ENCODE results near the gene HLA-B.

Gene HLA-B

DNA sequence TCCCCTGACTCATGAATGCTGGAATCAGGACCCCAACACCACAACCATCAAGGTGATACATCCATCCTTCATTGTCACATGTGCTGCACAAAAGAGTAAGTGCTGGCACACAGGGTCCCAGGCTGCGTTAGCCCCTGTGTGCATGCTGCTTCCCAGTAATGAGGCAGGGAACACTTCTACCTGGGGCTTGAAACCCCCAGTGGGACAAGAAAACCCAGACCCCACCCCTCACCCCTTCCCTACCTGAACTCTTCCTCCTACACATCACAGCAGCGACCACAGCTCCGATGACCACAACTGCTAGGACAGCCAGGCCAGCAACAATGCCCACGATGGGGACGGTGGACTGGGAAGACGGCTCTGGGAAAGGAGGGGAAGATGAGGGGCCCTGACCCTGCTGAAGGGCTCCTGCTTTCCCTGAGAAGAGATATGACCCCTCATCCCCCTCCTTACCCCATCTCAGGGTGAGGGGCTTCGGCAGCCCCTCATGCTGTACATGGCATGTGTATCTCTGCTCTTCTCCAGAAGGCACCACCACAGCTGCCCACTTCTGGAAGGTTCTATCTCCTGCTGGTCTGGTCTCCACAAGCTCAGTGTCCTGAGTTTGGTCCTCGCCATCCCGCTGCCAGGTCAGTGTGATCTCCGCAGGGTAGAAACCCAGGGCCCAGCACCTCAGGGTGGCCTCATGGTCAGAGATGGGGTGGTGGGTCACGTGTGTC lies 2.0 kb downstream of the HLA-B start:
- no peak overlapping the region for H3K4me3 ChIP-seq (ENCODE audit: low read depth, low read length)
- no peak for DNase-seq (ENCODE audit: low read depth)

DNA sequence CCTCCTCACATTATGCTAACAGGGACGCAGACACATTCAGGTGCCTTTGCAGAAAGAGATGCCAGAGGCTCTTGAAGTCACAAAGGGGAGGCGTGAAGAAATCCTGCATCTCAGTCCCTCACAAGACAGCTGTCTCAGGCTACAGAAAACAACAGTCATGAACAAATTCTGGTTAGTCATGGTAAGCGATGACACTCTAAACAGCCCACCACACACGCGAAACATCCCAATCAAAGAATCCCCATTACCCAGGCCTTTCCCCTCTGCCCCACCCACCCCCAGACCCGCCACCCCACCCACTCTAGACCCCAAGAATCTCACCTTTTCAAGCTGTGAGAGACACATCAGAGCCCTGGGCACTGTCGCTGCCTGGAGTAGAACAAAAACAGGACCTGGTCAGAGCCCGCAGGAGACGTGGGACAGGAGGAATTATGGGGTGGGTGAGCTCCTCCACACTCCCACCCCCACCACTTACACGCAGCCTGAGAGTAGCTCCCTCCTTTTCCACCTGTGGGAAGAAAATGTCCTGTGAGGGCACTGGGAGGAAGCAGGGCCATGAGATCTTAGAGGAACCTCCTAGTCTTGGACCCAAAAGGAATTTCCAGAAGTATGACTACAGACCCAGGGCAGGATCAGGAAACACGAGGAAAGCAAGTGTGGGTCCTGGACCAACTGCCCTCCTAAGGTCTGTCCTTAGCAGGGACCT lies 2.7 kb downstream of the HLA-B start:
- DNase-seq (ENCODE audit: low read depth) = no peak
- no peak overlapping the region for H3K4me3 ChIP-seq (ENCODE audit: low read depth, low read length)

DNA sequence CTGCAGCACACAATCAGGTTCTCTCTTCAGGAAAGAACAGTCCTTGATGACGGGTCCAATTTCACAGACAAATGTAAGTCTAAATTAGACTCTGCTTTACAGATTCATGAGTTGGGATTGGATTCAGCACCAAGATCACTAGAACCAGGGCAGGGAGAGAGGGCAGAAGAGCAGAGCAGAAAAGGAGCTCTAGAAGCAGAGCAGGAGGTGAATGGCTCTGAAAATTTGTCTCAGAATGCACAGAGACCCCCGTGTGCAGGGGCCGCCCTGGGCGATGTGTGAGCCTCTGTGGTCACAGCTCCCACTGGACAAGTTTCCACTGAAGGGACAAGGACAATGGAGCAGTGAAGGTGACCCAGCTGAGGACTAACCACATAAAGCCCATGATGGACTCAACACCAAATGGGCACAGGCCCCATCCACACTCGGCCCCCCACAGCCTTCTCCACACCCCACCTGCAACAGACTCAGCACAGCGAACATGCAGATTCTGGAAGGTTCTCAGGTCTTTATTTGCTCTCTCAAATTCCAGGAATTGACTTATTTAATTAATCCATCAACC lies 3.5 kb downstream of the HLA-B start:
- no peak overlapping the region for H3K4me3 ChIP-seq (ENCODE audit: low read depth, low read length)
- no peak for DNase-seq (ENCODE audit: low read depth)

DNA sequence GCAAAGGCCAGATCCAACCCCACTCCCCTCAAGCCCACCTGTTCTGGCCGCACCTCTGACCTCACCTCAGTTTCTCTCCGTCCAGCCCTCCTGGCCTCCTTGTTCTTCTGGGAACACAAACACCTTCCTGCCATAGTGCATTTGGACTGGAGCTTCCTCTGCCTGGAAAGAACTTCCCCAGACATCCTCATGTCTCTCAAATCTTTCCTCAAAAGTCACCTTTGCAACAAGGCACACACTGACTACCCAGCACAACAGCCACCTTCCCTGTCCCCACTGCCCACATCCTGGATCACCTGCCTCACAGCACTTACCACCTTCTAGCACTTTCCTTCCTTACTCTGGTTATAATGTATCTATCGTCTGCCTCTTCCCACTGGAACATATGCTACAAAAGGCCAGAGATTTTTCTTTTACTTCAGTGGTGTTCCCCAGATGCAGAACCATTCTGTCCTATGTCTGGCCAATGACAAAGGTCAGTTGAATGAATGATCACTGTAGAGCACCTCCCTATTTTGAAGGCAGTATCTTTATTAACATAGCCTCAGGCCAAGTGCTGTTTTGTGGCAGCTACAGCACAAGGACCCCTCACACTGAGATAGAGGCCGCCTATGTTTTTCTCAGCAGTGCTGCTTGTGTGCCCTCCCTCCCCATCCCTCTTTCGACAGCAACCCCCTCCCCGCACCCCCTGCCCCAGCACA lies 4.1 kb downstream of the HLA-B start:
- H3K4me3 ChIP-seq (ENCODE audit: low read depth, low read length) = no peak overlapping the region
- DNase-seq (ENCODE audit: low read depth) = no peak

DNA sequence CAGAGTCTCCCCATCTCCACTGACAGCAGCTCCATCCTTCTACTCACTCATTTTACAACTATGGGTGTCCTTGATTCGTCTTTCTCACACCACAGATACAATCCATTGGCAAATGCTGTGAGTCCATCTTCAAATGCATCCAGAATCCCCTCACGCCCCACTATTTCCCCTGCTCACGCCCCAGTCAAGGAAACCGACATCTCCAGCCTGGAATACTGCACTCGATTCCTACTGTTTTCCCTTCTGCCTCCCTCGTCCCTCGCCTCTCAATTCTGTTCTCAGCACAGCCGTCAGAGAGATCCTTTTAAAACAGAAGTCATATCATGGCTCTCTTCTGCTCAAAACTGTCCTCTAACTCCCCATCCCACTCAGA lies 4.7 kb downstream of the HLA-B start:
- DNase-seq (ENCODE audit: low read depth) = no peak
- H3K4me3 ChIP-seq (ENCODE audit: low read depth, low read length) = no peak overlapping the region

DNA sequence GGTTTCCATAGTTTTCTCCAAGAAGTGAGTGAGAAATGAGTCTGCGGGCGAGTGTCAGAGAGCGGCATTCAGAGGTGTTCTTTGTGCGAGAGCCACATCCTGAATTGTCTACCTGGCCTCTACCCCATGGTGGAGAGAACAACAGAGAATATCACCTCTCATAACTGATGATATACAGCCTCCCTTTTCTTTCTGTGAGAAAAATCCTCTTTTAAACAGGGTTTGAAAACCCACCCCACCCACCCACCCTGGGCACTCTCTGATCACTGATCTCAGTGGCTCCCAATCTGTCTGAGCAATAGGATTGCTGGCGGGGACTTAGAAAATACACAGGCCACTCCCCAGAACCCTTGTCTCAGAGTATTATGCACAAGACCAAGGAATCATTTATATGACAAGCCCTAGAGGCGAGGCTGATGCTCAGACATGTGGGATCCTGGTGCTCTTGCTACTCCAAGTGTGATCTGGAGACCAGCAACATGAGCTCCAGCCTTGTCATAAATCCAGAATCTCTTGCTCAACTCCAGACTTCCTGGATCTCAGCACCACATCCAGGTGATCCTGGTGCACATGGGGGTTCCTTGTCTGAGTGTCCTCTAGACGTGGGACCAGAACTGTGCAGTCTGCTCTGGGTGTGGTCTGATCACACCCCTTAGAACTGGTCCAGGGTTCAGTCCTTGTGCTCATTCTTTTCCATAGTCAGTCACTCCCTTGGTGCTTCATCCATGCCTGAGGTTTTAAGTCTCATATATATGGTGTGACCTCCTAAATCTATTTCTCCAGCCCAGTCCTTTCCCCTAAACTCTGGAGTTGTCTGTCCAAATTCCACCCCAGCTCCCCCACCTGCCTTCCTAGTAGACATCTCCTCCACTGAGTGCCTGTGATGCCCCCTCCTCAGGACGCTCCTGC lies 5.3 kb downstream of the HLA-B start:
- H3K4me3 ChIP-seq (ENCODE audit: low read depth, low read length) = no peak overlapping the region
- DNase-seq (ENCODE audit: low read depth) = no peak

DNA sequence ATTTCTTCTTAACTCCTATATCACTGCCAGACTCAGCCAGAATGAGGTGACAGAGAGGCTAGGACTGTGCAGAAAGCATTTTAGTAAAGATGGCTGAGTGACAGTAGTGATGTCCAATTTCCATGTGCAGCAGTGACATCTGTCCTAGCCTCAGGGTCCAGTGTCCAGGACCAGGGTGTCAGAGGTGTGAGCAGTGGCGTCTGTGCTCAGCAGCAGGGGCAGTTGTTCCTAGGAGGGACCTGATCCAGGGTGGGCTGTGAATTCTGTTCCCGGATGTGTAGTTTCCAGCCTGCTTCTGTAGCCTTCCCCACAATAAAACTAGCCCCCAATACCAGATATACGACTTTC lies 6.0 kb downstream of the HLA-B start:
- DNase-seq (ENCODE audit: low read depth) = no peak

DNA sequence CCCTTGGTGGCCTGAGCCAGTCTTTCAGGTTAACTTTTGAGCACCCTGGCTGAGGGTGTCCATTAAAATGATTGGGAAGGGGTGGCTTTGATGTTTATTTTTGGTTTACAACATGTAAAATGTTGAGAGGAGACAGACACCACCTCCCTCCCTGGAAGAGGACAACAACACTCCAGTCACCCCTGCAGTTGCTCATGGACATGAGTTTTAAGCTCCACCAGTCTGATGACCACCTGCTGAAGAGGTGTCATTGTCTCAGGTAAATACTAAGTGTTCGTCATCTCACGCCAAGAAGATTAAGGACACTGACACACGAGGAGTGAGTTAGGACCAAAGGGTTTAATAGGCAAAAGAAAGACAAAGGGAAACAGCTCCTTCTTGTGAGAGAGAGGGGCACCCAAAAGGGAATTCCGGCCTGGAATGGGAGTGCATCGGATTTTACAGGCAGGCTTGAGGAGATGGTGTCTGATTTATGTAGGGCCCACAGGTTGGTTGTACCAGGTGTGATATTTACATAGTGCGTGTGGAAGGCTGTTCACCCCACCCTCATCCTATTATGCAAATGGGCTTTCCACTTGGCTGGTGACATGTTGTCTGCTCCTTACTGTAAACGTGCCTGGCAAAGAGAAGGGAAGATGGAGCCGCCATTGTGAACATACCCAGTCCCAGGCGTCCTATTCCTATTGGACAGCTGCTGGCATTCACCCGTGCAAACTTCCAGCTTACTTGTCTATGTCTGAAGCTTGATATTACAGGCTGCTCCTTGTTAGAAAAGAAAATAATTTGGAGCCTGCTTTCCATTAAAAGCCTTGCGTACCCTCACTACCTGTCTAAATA lies 6.6 kb downstream of the HLA-B start:
- DNase-seq (ENCODE audit: low read depth) = no peak
- H3K4me3 ChIP-seq (ENCODE audit: low read depth, low read length) = no peak overlapping the region

More for the DNA sequence above, 6.0 kb downstream of the HLA-B start:
- no peak overlapping the region for H3K4me3 ChIP-seq (ENCODE audit: low read depth, low read length)

DNA sequence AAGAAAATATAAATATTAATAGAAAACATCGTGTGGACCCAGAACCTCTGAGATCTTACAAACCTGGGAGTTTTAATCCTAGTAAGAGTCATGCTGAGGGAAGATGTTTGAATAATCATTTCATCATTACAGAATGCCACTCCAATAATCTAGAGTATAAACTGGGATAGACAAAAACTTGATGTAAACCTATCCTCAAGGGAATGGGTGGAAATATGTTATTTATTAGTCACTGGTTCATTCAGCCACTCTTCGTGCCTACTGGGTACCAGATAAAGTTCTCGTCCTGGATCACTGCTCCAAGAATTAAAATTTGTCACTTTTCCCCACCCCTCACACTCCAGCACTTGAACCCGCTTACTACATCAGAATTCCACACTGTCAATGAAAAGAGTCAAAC lies 7.7 kb downstream of the HLA-B start:
- DNase-seq (ENCODE audit: low read depth) = no peak

DNA sequence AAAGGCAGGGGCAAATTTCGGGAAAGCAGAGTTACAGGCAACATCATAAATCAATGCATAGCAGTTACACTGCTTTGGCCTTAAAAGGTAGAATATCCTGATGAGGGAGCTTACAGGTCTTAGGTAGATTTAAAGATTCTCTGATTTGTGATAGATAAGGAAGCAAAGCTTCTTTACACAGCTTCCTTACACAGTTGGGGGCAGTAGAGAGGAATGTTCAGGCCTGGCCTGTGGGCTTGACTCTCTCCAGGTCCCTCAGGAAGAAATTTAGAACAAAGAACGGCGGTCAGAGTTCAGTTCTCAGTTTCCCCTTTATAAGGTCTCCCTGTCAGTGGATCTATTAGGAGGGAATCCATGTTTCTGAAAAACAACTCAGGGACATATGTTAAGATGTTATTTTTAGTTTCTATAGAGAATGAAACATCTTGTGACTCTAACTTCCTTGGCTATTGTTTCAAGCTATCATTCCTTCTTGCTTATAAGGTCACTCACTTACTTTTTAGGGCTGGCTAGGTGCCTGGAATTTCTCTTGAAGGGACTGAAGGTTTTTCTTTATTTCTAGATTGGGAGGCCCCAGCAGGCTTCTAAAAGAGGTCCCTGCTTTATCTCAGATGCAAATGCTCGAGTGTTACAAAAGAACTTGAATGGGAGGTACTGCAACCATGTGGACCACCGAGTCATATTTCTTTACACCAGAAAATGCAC lies 11.8 kb downstream of the HLA-B start:
- DNase-seq (ENCODE audit: low read depth) = no peak
- no peak overlapping the region for H3K4me3 ChIP-seq (ENCODE audit: low read depth, low read length)

More for the DNA sequence above, 7.7 kb downstream of the HLA-B start:
- H3K4me3 ChIP-seq (ENCODE audit: low read depth, low read length) = no peak overlapping the region

DNA sequence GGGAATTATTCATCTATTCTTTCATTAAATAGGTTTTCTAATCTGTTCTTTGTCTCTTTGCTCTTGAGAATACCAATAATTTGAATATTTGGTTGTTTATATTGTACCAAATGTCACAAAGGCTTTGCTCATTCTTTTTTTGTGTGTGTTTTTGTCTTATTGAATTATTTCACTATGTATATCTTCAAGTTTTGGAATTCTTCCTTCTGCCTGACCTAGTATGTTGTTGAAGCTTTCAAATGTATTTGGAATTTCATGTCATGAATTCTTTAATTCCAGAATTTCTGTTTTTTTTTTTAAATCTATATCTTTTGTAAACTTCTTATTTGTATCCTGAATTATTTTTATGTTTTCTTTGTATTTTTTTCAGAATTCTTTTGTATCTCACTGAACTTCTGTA lies 16.8 kb downstream of the HLA-B start:
- no peak for DNase-seq (ENCODE audit: low read depth)
- H3K4me3 ChIP-seq (ENCODE audit: low read depth, low read length) = no peak overlapping the region

DNA sequence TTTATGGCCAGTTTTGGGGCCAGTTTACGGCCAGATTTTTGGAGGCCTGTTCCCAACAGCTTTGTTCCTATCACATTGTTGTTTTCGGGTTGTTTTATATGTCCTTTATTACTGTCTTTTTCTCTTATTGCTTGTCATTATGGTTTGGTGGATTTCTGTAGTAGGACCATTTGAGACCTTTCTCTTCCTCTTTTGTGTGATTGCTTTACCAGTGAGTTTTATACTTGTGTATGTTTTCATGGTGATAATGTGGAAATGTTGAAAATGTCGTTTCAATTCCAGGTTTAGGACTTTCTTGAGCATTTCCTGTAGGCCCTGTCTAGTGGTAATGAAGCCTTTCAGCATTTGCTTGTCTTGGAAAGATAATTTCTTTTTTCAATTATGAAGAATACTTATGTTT lies 17.8 kb downstream of the HLA-B start:
- H3K4me3 ChIP-seq (ENCODE audit: low read depth, low read length) = no peak overlapping the region
- DNase-seq (ENCODE audit: low read depth) = no peak

DNA sequence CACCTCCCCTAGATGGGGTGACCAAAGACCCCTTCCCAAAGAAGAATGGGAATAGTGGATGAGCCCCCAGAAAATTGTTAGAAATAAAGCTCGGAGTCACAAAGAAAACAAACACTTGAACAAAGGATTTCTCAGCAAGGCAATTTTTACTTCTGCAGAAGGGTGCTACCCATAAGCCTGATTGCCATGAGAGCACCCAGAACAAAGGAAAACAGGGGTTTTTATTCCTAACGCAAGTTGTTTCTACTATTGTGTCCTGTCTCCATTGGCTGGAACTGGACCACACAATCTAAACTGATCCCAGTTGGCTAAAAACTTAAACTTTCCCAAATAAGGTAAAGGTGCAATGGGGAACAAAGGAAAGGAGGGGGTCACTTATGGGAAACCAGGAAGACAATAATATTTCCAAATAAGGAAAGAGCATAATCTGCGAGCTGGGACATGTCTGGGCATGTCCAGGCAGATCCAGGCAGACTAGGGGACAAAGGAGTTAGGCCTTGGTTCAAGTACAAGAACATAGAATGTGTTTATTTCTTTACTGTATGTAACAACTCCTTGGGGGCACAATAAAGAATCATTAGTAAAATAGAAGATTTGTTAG lies 20.0 kb downstream of the HLA-B start:
- DNase-seq (ENCODE audit: low read depth) = no peak

DNA sequence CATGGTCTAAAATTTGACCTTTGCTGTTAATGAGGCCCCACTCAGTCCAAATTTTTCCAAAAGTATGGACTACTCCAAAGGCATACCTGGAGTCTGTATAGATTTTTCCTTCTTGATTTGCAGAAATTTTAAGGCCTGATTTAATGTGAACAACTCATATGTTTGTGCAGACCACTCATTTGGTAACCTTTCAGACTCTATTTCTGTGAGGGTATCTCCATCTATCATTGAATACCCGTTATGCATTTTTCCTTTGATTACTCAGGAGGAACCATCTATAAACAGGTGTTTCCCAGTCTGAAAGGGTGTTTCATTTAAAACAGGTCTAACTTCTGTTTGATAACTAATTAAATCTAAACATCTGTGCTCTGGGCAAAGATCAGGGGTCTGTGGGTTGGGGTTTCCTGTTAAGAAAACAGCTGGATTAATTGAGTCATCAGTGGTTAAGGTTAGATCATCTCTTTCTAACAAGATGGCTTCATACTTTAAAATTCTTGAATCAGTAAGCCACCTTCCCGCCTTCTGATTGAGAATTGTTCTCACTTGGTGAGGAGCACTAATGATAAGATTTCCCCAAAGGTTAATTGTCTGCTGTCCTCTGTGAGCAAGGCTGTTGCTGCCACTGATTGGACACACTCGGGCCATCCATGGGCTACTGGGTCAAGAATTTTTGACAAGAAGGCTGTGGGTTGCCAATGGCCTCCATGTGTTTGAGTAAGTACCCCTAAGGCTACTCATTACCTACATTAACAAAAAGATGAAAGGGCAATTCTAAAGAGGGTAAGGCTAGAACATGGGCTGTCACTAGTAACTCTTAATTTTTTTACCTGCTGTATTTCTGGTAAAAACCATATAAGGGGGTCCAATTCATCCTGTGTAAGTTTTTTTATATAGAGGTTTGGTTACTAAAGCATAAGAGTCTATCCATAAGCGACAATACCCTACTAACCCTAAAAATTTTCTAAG lies 24.1 kb downstream of the HLA-B start:
- H3K4me3 ChIP-seq (ENCODE audit: low read depth, low read length) = no peak overlapping the region
- DNase-seq (ENCODE audit: low read depth) = no peak

More for the DNA sequence above, 20.0 kb downstream of the HLA-B start:
- H3K4me3 ChIP-seq (ENCODE audit: low read depth, low read length) = no peak overlapping the region

DNA sequence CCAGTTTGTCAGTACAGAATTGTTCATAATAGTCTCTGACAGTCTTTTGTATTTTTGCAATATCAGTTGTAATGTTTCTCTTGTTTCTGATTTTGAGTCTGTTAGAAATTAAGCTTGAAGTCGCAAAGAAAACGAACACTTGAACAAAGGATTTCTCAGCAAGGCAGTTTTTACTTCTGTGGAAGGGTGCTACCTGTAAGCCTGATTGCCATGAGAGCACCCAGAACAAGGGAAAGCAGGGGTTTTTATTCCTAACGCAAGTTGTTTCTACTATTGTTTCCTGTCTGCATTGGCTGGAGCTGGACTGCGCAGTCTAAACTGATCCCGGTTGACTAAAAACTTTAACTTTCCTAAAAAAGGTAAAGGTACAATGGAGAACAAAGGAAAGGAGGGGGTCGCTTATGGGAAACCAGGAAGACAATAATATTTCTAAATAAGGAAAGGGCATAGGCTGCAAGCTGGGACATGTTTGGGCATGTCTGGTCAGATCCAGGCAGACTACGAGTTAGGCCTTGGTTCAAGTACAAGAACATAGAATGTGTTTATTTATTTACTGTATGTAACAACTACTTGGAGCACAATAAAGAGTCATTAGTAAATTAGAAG lies 28.5 kb downstream of the HLA-B start:
- DNase-seq (ENCODE audit: low read depth) = no peak
- H3K4me3 ChIP-seq (ENCODE audit: low read depth, low read length) = no peak overlapping the region

DNA sequence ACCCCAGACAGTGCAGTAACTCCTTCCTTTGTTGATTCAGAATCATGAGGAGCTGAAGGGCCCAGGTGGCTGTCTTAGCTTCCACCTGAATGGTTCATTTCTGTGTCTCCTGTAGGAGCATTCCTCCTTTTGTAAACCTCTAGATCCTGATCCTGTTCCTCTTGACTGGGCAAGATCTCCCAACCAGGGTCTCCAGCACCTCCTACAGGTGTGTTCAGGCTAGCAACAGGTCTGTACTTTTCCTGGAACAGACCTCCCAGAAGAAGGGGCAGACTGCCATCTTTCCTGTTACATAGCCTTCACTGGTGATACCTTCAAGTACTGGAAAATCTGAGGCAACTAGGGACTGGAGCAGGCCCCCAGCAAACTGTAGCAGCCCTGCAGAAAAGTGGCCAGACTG lies 35.2 kb downstream of the HLA-B start:
- no peak for DNase-seq (ENCODE audit: low read depth)
- H3K4me3 ChIP-seq (ENCODE audit: low read depth, low read length) = no peak overlapping the region
